ENCODE results near the gene PDE6H.

The PDE6H gene

DNA sequence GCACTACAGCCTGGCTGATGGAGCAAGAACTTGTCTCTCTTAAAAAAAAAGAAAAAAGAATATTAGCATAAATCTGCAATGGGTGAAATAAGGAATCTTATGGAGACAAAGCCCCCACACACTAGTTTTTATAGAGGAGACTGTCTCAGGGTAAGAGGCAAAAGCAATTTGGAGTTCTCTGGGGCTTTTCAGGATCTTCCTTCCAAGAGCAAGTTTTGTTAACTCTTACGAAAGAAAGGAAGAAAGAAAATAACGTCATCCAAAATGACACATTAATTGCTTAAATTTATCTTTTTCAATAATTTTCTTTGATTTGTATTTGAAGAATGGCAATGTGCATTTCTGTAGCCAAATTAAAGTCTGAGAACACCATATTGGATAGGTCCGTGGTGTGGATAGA, 3.8 kb downstream of the PDE6H start:
- no peak for DNase-seq

DNA sequence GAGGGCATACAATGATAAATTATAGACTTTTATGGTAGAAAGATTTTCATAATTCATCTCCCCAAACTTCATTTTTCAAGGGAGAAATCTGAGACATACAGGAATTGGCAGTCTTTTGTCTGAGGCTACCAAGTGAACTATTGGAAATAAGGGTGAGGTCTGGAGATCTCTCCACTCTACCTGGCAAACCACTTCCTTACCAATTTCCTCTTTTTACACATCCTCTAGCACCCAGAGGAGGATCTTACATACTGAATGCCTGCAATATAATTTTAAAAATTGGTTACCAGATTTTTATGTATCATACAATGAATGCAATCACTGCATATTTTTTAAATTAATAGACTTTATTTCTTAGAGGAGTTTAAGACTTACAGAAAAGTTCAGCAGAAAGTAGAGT, 6.6 kb downstream of the PDE6H start:
- DNase-seq: no peak

DNA sequence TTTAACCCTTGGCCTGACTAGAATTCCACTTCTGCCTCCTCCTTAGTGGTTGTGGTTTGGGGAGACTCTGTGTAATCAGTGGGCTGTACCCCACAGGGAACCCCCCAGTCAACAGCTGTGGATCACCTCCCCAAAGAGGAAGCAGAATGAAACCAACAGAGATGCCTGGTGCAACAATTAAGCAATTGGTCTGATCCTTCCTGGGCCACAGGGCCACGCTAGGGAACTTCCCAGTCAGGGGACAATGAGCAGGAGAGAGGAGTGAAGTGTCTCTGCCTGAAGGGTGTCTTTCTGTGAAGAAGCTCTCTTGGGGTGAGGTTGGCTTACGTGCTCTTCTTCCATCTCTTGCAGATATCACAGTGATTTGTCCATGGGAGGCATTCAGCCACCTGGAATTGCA, 8.2 kb downstream of the PDE6H start:
- no peak for DNase-seq

DNA sequence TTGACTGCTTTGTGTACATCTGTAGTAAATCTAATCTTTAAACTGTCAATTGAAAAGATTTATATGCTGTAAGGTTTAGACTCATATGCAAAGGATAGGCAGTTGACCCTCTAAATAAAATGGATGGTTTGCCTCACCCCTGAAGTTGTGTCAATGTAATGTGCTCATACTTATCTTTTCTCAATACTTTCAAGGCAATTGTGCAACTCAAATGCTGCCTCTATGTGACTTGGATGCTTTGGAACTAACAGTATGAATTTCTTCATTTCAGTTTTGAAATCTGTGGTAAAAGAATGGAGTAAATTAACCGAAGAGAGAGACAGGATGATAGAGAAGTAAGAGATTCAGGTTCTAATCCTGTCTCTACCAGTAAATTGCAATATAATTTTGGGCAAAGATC, 9.7 kb downstream of the PDE6H start:
- no peak for DNase-seq

DNA sequence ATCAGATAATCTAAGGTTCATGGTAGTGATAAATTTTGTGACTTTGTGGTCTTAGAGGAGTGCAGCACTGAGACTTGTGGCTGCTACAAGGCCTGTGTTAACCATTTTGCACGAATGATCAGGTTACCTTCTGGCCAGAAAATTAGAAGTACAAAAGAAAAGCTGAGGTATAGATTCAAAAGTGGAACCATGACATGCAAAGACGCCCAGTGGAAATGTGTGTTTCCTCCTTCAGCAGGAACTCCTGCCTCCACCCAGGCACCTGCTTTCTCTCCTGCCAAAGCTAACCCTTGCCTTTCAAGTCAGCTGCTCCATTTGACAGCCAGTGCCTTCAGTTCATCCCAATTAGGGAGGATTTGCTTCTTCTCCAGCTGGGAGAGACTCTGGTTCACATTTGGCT, 10.1 kb downstream of the PDE6H start:
- no peak for DNase-seq

DNA sequence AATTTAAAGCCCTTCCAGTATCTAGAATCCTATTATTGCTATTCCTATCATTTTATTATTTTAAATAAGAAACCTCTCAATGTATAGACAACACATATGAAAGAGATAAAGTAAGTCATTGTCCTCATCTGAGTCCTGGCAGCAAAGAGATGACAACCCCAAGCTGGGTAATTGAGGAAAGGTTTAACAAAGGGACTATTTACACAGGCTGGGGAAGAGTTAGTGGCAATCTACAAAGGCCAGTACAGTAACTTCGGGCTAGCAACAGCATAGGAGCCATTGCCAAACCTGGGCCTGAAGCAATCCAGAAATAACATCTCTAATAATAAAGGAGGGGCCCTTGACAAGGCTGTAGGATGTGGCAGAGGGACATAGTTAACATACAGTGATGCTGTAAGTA, 11.2 kb downstream of the PDE6H start:
- DNase-seq: no peak

DNA sequence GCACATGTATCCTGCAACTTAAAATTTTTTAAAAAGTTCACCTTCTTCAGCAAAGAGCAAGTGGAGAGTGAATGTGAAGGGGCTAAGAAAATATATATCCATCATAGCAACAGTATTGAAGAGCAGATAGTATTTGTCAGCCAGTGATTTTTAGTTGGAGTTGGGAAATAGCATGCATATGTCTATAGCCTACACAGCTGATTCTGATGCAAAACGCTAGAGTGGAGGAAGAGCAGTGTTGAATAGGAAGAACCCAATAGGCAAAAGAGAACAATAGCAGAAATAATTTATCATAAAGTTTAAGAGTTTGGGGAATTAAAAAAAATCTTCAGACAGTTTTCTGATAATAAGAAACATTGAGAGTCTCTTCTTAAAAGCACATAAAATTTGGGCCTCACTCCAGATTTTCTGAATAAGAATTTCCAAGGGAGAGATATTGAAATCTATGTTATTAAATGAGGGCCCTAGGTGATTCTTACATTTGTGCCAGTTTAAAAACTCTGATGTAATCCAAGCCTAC, 12.0 kb downstream of the PDE6H start:
- DNase-seq: no peak

DNA sequence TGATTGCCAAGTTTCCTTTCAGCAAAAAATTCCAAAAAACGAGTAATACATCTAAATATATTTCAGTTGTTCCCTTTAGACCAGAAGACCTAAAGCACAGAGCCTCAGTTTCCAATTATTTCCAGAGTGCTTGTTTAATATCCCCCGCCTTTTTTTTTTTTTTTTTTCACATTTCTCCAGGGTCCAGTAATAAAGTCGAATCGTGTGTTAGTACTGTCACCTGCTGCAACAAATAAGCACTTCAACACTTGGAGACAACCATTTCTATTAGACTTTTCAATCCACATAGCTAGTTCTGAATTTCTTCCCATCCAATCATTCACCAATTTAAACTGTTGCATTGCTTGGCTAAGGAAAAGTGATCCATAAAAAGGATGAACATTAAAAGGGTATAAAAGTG, 13.6 kb downstream of the PDE6H start:
- DNase-seq: no peak

DNA sequence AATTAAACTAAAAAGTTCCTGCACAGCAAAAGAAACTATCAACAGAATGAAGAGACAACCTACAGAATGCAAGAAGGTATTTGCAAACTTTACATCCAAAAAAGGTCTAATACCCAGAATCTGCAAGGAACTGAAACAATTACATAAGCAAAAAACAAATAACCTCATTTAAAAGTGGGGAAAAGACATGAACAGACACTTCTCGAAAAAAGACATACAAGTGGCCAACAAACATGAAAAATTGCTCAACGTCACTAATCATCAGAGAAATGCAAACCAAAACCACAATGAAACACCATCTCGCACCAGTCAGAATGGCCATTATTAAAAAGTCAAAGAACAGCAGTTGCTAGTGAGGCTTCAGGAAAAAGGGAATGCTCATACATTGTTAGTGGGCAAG, 15.2 kb downstream of the PDE6H start:
- no peak for DNase-seq

DNA sequence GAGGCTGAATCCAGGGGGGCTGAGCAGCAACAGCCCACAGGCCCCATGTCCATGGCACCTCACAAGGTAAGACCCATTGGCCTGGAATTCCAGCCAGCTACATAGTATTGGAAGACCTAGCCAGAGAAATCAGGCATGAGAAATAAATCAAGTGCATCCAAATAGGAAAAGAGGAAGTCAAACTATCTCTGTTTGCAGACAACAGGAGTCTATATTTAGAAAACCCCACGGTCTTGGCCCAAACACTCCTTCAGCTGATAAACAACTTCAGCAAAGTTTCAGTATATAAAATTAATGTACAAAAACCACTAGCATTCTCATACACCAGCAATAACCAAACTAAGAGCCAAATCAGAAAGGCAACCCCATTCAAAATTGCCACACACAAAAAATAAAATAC, 16.9 kb downstream of the PDE6H start:
- no peak for DNase-seq

DNA sequence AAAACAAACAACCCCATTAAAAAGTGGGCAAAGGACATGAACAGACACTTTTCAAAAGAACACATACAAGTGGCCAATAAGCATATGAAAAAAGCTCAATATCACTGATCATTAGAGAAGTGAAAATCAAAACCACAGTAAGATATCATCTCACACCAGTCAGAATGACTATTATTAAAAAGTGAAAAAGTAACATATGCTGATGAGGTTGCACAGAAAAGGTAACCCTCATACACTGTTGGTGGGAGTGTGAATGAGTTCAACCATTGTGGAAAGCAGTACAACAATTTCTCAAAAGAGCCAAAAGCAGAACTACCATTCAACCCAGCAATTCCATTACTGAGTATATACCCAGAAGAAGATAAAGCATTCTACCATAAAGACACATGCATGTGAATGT, 18.2 kb downstream of the PDE6H start:
- no peak for DNase-seq

DNA sequence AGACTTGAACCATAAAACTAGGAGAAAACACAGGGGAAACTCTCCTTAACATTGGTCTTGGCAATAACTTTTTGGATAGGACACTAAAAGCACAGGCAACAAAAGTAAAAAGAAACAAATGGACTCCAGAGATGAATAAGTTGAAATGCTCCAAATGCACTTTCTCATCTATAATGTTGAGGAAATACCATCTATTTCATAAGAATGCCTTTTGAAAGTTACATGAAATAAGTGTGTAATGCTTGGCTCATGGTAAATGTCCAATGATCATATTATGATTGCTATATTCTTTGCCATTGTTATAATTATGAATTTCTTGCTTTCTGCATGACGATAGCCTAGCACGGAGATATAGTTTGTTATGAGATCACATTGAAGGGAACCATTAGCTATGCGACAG, 19.8 kb downstream of the PDE6H start:
- no peak for DNase-seq

DNA sequence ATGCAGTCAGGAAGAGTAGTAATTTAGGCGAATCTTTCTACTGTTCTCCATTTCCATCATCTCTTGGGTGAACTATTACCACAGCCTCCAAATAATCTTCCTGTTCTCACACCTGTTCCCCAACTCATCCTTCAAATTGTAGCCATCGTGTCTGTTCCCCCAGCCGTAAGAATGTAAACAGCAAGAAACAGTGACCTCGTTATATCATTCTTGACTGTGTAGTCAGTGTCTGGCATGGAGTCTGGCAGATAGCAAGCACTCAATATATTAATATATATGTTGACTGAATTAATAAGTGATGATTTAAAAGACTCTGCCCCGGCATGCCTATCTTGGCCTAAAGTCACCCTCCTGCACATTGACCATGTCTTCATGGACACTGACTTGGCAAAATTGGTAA, 20.3 kb downstream of the PDE6H start:
- no peak for DNase-seq

DNA sequence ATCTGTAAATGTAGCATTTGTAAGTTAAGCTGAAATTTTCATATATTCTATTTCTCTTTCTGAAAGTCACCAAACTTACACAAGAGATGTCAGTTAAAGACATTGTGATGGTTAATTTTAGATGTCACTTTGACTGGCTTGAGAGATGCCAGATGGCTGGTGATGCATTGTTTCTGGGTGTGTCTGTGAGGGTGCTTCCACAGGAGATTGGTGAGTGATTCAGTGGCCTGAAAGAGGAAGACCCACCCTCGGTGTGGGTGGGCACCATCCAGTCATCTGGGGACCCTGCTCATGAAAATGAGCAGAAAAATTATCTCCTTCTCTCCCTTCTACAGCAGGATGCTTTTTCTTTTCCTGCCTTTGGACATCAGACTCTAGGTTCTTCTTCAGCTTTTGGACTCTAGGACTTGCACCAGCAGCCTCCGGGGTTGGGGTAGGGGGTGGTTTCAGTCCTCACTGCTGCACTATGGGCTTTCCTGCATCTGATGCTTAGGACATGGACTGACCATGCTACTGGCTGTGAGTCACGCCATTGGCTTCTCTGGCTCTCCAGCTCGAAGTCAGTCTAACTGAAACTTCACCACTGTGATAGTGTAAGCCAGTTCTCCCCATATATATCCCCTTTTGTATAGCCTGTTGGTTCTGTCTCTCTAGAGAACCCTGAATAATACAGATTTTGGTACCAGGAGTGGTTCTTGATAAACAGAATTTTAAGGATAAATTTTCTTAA, 20.9 kb downstream of the PDE6H start:
- DNase-seq: no peak

DNA sequence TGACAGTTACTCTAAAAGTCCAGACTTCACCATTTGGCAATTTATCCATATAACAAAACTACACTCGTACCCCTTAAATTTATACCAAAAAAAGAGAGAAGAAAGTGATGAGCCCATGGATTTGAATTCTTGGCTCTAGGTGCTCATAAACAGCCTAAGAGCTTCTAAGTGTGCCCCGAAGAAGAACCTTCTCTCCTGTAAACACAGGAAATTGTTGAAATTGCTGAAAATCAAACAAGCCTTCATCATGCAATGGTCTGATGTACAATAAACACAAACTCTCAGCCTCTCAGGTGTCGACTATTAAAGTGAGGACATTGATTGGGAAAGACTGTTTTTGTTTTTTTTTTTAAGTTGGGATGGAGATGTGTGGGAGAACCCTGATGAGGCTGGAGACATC, 21.8 kb downstream of the PDE6H start:
- no peak for DNase-seq

DNA sequence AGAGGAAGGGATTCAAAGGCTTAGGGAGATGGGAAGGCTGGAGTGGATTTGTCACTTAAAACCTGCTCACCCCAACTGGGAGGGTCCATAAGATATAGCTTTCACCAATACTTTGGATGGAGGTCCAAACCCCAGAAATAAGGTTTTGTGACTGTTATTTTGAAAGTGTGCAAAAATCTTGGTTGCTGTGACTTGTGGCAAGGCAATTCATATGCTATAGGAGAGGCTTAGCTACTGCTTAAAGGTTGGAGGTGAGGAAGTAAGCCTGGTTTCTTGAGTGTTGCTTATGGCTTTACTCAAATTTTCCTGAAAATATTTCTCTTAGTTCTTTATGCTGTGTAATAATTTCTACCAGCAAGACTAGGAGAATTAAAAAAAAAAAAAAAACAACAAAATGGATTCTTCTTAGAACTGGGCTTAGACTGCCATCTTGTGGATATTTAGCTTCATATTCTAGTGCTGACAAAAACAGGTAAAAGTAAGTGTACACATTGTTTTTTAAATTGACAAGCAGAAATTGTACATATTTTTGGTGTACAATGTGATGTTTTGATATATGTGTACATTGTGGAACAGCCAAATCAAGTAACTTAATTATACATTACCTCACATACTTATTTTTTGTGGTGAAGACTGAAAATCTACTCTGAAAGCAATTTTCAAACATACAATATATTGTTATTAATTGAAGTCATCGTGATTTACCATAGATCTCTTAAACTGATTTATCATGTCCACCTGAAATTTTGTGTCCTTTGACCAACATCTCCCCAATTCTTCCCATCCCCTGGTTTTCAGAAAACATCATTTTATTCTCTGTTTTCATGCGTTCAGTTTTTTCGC, 23.0 kb downstream of the PDE6H start:
- peak; percentile 4 for DNase-seq

DNA sequence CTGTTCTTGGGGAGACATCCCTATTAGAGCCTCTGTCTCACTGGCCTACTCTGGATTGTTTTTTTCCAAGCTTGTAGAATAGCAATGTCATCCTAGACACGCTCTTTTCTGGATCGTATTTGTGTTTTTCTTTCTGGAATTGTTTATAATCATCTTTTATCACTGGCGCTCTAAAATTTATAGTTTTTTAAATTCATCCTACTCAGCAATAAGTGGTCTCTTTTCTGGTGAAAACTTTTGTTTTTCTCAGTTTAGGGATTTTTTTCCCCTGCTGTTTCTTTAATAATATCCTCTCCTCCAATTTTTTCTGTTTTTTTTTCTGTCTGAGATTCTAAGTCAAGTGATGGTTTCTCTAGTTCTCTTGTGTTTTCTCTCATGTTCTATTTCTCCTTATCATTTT, 25.2 kb downstream of the PDE6H start:
- no peak for DNase-seq

DNA sequence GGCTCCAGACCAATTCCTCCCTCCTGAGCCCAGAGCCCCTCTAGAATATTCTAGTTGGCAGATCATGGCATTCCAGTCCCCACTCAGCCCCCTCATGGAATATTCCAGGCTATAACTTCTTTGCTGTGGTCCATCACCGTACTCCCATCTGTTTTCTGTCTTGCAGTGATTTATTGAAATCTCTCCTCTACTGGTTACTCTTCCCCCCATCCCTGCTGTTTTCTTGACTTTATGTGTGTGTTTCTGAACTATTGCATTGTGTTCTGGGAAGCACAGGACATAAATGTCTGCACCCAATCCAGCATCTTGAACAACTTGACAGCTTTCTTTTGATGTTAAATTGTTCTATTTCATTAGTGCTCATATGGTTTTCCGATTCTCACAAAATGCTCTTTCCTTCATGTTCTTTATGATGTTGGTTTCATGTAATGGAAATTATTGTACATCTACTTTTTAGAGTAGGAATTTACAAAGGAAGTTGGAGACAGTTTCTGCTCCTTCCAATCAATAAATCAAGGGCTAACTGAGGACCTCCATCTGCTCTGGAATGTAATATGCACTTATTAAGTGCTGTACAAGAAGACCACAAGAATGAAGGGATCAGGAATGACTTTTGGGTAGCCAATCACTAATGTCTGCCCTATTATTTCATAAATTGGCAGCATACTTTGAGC, 26.3 kb downstream of the PDE6H start:
- DNase-seq: no peak

DNA sequence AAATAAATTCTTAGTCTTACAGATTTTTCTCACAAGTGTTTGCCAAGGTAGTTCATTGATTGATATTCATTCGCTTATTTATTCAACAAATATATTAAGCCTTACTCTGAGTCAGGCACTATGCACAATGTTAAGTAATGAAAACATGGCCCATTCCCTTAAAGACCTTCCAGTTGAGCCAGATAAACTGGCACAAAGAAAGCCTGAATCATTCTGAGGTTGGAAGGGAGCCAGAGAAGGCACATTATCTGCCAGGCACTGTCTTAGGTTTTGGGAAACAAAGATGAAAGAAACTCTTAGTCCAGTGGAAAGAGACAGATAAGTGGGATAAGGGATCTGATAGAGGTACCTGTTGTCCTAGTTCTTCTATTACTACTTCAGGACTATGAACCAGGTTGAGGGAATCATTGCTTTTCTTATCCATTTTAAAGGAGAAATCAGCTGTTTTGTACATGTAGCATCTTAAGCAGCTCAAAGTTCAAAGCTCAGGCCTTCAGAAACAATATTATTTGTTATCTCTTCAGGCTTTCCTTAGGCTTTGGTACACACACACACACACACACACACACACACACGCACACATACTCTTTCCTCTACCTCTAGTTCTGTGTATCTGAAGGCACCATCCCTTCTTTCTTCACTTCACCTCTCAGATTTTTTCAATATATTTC, 27.0 kb downstream of the PDE6H start:
- DNase-seq: no peak

DNA sequence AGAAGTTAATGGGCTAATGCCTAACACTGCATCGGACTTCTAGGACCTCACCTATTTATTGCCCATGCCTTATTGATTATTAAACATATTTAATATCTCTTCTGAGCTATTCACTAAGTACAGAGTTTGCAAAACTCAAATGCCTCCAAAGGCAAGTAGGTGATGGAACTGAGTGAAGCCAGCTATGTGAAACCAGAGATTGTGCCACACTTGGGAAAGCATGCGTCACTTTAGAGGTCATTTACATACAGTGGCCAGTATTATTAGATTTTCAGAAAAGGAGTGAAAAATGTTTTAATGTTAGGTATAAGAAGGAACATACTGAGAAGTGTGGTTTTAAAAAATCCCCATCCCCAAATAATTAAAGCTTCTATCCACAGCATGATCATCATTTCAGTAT, 27.7 kb downstream of the PDE6H start:
- no peak for DNase-seq

DNA sequence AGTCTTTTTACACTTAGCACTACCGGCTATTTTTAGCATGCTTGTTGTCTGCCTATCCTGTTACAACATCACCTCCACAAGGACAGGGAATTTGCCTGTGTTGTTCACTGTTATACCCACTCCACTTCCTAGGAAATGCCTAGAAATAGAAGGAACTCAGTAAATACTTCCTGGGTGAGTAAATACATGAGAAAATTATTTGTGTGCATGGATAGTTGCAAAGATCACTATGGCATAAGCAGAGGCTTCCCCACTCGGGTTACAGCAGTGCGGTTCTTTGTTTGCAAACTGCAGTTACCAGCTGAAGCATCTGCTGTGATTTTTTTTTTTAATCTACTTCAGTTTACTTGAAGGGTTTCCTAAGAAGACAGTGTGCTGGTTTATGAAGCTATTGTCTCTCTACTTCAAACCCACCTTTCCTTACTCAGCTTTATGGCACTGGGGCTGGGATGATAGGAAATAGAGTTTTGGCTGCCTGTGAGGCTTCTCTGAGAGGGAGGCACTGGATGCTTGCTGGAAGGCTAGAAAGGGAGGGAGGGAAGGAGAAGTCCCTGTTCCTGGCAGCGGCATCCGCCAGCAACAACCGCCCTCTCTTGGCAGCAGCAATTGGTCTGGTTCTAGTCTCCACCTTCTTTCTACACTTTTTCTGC, 29.0 kb downstream of the PDE6H start:
- peak; percentile 26 for DNase-seq

DNA sequence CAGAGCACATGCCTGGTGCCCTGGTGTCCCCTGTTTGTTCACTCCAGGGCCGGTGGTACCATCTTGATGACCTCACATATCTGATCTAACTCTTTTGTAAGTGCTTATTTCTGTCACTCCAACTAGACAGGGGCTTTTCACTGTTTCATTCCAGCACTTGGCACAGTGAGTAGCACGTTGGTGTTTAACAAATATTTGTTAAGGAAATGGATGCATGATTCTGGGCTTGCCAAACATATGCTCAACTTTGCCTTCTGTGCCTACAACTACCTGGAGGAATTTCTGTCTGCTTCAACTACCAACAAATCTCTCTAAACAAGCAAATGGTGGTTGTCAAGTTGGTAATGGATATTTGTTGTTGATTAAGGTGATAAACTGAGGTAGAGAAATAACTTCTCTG, 31.6 kb downstream of the PDE6H start:
- DNase-seq: no peak

DNA sequence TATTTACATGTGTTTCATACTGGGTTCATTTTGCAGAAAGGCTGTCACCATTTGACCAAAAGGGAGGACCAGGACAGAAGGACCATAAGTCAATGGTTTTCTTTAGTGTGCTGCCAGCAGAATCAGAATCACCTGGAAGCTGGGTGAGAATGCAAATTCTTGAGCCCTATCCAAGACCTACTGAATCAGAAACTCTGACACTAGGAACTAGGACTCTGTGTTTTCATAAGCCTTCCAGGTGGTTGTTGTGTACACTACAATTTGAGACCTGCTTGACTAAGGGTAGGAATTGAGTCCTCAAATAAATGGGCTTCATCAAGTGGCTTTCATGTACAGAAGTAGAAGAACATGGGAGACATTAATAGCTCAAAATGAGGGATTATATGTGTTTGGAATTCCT, 32.2 kb downstream of the PDE6H start:
- DNase-seq: peak; percentile 94

Measured in NCI-H524 treated with DMSO at 0.1 percent for 48 hours (cell line).